Esophagus muscularis mucosa (tissue), 4 donors: ENCODE data around the gene CDC20. TPM values are rescaled to one million over a fixed set of nuclear protein-coding genes. Genes with fewer than 3 reads are reported as not detected.

ENCODE experiments used
- DNase-seq: peaks from one replicate; pipeline ENCODE4 v3.0.0-alpha.2; 2017; ENCODE audit errors: extremely low spot score
- H3K27ac ChIP-seq, 4 donors: fragments of 200-600 bp; sonication (generic); replicated peaks in 1 of 4; 1 replicate in 3 of 4; 2 replicates in 1 of 4; pipeline ENCODE4 v1.5.1; 2016 to 2019; ENCODE audit warnings: mild to moderate bottlenecking in 1 of 4
- H3K27me3 ChIP-seq, 4 donors: fragments of 200-600 bp; sonication (generic); one replicate each; pipeline versions ENCODE4 v1.5.1 to v1.6.0; 2016 to 2019
- H3K36me3 ChIP-seq, 4 donors: fragments of 200-600 bp; sonication (generic); one replicate each; pipeline ENCODE4 v1.5.1; 2016 to 2019
- H3K4me1 ChIP-seq, 4 donors: fragments of 200-600 bp; sonication (generic); one replicate each; pipeline ENCODE4 v1.5.1; 2016 to 2019
- H3K4me3 ChIP-seq, 4 donors: fragments of 200-600 bp; sonication (generic); 1 replicate in 2 of 4; 2 replicates in 2 of 4; pipeline ENCODE4 v1.5.1; 2016 to 2019; ENCODE audit warnings: mild to moderate bottlenecking in 4 of 4, moderate library complexity in 1 of 4
- H3K9me3 ChIP-seq, 4 donors: fragments of 200-600 bp; sonication (generic); 1 replicate in 3 of 4; 2 replicates in 1 of 4; pipeline ENCODE4 v1.5.1; 2016 to 2019
- EP300 ChIP-seq: sonication (generic); formaldehyde crosslinking; IDR thresholded peaks from one replicate; pipeline ENCODE4 v1.6.1; 2017; ENCODE audit warnings: antibody characterized with exemption
- POLR2A ChIP-seq: fragments of 450-650 bp; IDR thresholded peaks from one replicate; pipeline ENCODE4 v1.6.1; 2017; ENCODE audit warnings: antibody characterized with exemption, moderate library complexity, mild to moderate bottlenecking, low read depth
- POLR2AphosphoS5 ChIP-seq, 2 donors: sonication (generic); formaldehyde crosslinking; IDR thresholded peaks; one replicate each; pipeline ENCODE4 v1.6.1; 2017; ENCODE audit warnings: antibody characterized with exemption in 2 of 2
- WGBS: methylation state at CpG from one replicate; pipeline ENCODE4 v1.1.5; 2018; 5-methylcytosine and 5-hydroxymethylcytosine counted together
- intact Hi-C: fragments of 100-400 bp; cut with DNase I; formaldehyde crosslinking; loops from one replicate; pipeline ENCODE4 v1.15.1; 2023
- total RNA-seq, 4 donors: library from RNA; depleted of rRNA; stranded (reverse); fragments of >200 nt; gene quantifications; one replicate each; pipeline versions ENCODE4 v1.1.0 to v1.2.1, GENCODE V29; 2016
- TF ChIP-seq, protein P1 (sequence below), 3 experiments: fragments of 200-600 bp in 2 of 3; fragments of 450-650 bp in 1 of 3; sonication (generic) in 2 of 3; IDR thresholded peaks; one replicate each; pipeline ENCODE4 v1.5.1; 2017 to 2019; ENCODE audit warnings: antibody characterized with exemption in 3 of 3, mild to moderate bottlenecking in 2 of 3, moderate library complexity in 1 of 3

The CDC20 gene
- total RNA-seq, 4 donors from 2014 or later, result 0.42 to 1.7 TPM; not detected in 2

DNA sequence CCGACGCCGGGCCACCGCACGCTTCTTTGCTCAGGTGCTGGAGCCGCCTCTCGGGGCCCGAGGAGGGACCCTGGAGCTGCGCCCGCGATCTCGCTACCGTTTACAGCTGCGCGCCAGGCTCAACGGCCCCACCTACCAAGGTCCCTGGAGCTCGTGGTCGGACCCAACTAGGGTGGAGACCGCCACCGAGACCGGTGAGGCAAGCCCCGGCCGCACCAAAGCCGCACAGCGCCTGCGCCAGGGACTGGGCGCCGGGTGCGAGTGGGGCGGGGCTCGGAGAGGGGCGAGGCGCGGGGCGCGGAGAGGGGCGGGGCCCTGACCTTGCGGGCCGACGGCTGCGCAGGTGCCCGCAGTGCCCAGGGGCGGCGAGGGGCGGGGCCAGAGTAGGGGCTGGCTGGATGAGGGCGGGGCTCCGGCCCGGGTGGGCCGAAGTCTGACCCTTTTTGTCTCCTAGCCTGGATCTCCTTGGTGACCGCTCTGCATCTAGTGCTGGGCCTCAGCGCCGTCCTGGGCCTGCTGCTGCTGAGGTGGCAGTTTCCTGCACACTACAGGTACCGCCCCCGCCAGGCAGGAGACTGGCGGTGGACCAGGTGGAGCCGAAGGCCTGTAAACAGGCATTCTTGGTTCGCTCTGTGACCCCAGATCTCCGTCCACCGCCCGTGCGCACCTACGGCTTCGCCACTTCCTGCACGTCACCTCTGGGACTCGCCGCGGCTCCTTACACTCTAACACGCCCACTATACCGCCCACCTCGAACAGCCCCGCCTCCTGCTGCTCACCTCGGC lies 9.8 kb upstream of the CDC20 start:
- H3K9me3 ChIP-seq, result no peaks in the 10 kb centered on the region
- DNase-seq, result peak; percentile 92
- H3K36me3 ChIP-seq, result no peaks in the 10 kb centered on the region
- WGBS, result 0% methylated on average over 12 of the region's 72 CpGs
- H3K27me3 ChIP-seq, result no peaks in the 10 kb centered on the region
- H3K27ac ChIP-seq, result peak overlapping the region; percentile 87 to 94 (median 90)
- peaks cover 22 to 37% (median 23%) of the 10 kb centered on the region in 4 donors for H3K4me1 ChIP-seq
- TF ChIP-seq EP300, result no peak
- TF ChIP-seq, protein P1, sequence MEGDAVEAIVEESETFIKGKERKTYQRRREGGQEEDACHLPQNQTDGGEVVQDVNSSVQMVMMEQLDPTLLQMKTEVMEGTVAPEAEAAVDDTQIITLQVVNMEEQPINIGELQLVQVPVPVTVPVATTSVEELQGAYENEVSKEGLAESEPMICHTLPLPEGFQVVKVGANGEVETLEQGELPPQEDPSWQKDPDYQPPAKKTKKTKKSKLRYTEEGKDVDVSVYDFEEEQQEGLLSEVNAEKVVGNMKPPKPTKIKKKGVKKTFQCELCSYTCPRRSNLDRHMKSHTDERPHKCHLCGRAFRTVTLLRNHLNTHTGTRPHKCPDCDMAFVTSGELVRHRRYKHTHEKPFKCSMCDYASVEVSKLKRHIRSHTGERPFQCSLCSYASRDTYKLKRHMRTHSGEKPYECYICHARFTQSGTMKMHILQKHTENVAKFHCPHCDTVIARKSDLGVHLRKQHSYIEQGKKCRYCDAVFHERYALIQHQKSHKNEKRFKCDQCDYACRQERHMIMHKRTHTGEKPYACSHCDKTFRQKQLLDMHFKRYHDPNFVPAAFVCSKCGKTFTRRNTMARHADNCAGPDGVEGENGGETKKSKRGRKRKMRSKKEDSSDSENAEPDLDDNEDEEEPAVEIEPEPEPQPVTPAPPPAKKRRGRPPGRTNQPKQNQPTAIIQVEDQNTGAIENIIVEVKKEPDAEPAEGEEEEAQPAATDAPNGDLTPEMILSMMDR (IDR thresholded peaks at IDR 0.05), result peak in 1 of 3 experiments; percentile 4
- peak; percentile 69 to 82 for TF ChIP-seq POLR2AphosphoS5 (IDR thresholded peaks at IDR 0.05)
- TF ChIP-seq POLR2A, result no peak
- intact Hi-C loops, result loop anchor here (5.0 to 10.0 kb wide), 2 partner anchors 57 to 114 kb away; no protein-coding TSS in a partner anchor
- peak overlapping the region; percentile 62 to 73 (median 70) for H3K4me3 ChIP-seq

DNA sequence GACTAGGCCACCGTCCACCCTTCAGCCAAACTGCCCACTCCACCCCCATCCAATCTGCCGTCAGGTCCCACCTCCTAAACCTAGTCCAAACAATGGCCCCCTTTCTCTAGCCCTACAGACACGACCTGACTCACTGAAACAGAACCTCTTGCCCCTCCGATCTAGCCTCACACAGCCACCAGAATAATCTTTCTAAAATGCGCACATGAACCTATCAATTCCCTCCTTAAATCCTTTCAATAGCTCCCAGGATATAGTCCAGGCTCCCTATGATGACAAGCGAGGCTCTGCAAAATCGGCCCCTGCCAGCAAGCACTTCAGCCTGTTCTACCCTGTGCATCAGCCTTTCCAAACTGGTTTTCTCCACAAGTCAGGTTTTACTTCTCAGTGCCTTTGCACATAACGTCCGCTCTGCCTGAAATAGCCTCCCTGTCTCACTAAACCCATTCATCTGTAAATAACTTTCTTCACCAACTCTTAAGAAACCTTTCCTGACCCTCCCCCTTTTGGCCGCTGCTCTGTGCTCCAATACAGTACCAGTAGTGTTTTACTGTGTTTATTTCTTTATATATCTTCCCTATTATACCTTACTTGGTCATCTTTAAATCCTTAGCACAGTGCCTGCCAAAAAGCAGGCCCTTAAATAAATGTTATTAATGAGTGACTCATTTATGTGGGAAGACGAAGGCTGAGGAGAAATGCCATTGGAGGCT lies 9.0 kb upstream of the CDC20 start:
- DNase-seq, result peak; percentile 77
- Histone ChIP-seq H3K4me3 (peak overlapping the region; percentile 62 to 73 (median 70)), H3K9me3 (no peaks in the 10 kb centered on the region), H3K4me1 (peaks cover 22 to 30% (median 23%) of the 10 kb centered on the region in 4 donors), H3K27me3 (no peaks in the 10 kb centered on the region), H3K27ac (peak overlapping the region; percentile 87 to 94 (median 90)), H3K36me3 (peaks cover 0 to 1% (median 0%) of the 10 kb centered on the region in 4 donors)
- intact Hi-C loops, result loop anchor here (5.0 to 10.0 kb wide), 2 partner anchors 57 to 115 kb away; no protein-coding TSS in a partner anchor
- TF ChIP-seq POLR2AphosphoS5 (IDR thresholded peaks at IDR 0.05) (no peak), POLR2A (no peak), EP300 (no peak)
- TF ChIP-seq, protein P1 (IDR thresholded peaks at IDR 0.05), result no peak
- WGBS, result 29% methylated on average over 11 of the region's 11 CpGs

DNA sequence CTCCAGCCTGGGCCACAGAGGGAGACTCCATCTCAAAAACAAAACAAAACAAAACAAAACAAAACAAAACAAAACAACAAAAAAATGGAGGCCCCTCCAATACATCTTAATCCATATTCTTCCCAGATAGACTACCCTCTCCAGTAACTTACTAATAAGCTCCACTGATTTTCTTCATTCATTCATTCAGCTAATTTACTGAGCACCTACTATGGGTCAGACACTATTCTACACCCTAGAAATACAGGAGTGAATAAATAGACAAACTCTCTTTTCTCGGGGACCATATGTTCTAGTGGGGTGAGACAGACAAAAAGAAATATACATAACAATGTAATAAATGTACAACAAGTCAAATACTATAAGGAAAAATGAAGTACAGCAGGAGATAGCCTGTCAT lies 7.8 kb upstream of the CDC20 start:
- intact Hi-C loops, result no loop called here
- peaks cover 0 to 4% (median 0%) of the 10 kb centered on the region in 4 donors for H3K36me3 ChIP-seq
- H3K9me3 ChIP-seq, result no peaks in the 10 kb centered on the region
- TF ChIP-seq, protein P1 (IDR thresholded peaks at IDR 0.05), result no peak
- TF ChIP-seq POLR2AphosphoS5 (IDR thresholded peaks at IDR 0.05) (no peak), EP300 (no peak), POLR2A (no peak)
- WGBS, result 94% methylated on average over 1 of the region's 1 CpG
- H3K4me3 ChIP-seq, result no peak overlapping the region
- H3K4me1 ChIP-seq, result peaks cover 22 to 24% (median 23%) of the 10 kb centered on the region in 4 donors
- DNase-seq, result no peak
- H3K27me3 ChIP-seq, result no peaks in the 10 kb centered on the region
- H3K27ac ChIP-seq, result peak overlapping the region; percentile 87 to 94 (median 90)

DNA sequence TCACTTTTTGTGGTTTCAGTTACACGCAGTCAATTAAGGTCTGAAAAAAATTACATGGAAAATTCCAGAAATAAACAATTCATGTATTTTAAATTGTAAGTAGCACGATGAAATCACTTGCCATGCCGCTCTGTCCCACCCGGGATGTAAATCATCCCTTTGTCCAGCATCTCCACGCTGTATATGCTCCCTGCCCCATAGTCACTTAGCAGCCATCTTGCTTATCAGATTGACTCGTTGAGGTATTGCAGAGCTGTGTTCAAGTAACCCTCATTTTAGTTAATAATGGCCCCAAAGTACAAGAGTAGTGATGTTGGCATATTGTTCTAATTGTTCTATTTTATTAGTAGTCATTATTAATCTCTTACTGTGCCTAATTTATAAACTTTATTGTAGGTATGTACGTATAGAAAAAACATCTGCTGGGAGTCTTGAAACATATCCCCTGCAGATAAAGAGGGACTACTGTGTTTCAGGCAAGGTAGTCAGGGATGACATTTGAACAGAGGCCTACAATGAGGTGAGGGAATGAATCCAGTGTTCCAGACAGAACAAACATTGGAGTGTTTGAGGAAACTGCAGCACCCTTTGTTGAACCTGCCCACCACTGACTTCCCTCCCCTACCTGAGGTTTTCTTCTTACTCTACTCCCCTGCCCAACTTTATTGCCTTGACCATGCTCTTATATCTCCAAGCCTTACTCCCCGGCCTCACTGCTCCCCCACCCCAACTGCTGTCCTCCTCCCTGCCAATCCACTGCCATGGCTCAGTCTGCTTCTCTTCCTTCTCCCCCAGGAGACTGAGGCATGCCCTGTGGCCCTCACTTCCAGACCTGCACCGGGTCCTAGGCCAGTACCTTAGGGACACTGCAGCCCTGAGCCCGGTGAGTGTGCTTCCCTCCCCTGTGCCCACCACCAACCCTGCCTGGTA lies 7.1 kb upstream of the CDC20 start:
- no peak for DNase-seq
- WGBS, result 89% methylated on average over 10 of the region's 10 CpGs
- H3K4me3 ChIP-seq, result no peak overlapping the region
- peak overlapping the region in 2 of 4 donors; percentile 88 to 94 for H3K27ac ChIP-seq
- no peaks in the 10 kb centered on the region for H3K27me3 ChIP-seq
- intact Hi-C loops, result no loop called here
- no peaks in the 10 kb centered on the region for H3K9me3 ChIP-seq
- H3K4me1 ChIP-seq, result peaks cover 16 to 24% (median 23%) of the 10 kb centered on the region in 4 donors
- TF ChIP-seq POLR2AphosphoS5 (IDR thresholded peaks at IDR 0.05) (no peak), POLR2A (no peak), EP300 (no peak)
- TF ChIP-seq, protein P1 (IDR thresholded peaks at IDR 0.05), result no peak
- peaks cover 0 to 4% (median 0%) of the 10 kb centered on the region in 4 donors for H3K36me3 ChIP-seq
